Left ventricle myocardium inferior (tissue), 1 donor: Measurements from ENCODE around the gene TNS3. TPM values are rescaled to one million over a fixed set of nuclear protein-coding genes. Genes with fewer than 3 reads are reported as not detected.
A peak's percentile ranks its signal among the peaks of the same experiment; 100 is the strongest.

Experiments used
- DNase-seq: peaks from one replicate; pipeline ENCODE4 v3.0.0-alpha.2; 2020
- H3K27ac ChIP-seq: fragments of 200-600 bp; replicated peaks from 2 replicates; pipeline ENCODE4 v1.8.0; 2021
- H3K27me3 ChIP-seq: fragments of 200-600 bp; 2 replicates; pipeline ENCODE4 v1.8.0; 2021; ENCODE audit warnings: low read depth
- H3K36me3 ChIP-seq: fragments of 200-600 bp; 2 replicates; pipeline ENCODE4 v1.8.0; 2021
- H3K4me1 ChIP-seq: fragments of 200-600 bp; 2 replicates; pipeline ENCODE4 v1.8.0; 2021
- H3K4me3 ChIP-seq: fragments of 200-600 bp; 2 replicates; pipeline ENCODE4 v1.8.0; 2021; ENCODE audit warnings: mild to moderate bottlenecking, moderate library complexity
- H3K9me3 ChIP-seq: fragments of 200-600 bp; replicated peaks from 2 replicates; pipeline ENCODE4 v1.8.0; 2021
- CTCF ChIP-seq: fragments of 200-600 bp; IDR thresholded peaks from 2 replicates; pipeline ENCODE4 v1.8.0; 2021; ENCODE audit warnings: antibody characterized with exemption, mild to moderate bottlenecking, borderline replicate concordance
- intact Hi-C: fragments of 100-400 bp; cut with micrococcal nuclease; formaldehyde crosslinking; loops from one replicate; pipeline ENCODE4 v1.11.0; 2022
- total RNA-seq: library from RNA; stranded (reverse); fragmentation: NEBNext Ultra II Directional; extraction: Animal tissue kit (Norgen Biotek cat#: 25700); gene quantifications from one replicate; pipeline ENCODE4 v1.2.1, GENCODE V29; 2021
- donor health status: DM: no; HTN: yes; CAD: no; lungs with severe emphysema.

TNS3 gene
- total RNA-seq, 1 donor from 2014 or later: 40.6 TPM

- no peak overlapping the region for H3K27ac ChIP-seq
- no peak for DNase-seq
- peaks cover 49% of the 10 kb centered on the region for H3K4me1 ChIP-seq
- H3K9me3 ChIP-seq: no peaks in the 10 kb centered on the region
- no peaks in the 10 kb centered on the region for H3K27me3 ChIP-seq
- no peak for TF ChIP-seq CTCF
- H3K4me3 ChIP-seq: no peak overlapping the region
- intact Hi-C loops: no loop called here
- no peaks in the 10 kb centered on the region for H3K36me3 ChIP-seq
Observed at GRCh38 chr7:47358357-47358756, 223.6 kb downstream of the TNS3 start.

GRCh38 chr7:47357863-47358262, 224.0 kb downstream of the TNS3 start:
- Histone ChIP-seq H3K36me3 (no peaks in the 10 kb centered on the region), H3K4me1 (peaks cover 49% of the 10 kb centered on the region)
- no peak for DNase-seq

GRCh38 chr7:47357361-47357760, 224.6 kb downstream of the TNS3 start:
- no peak for DNase-seq
- no peaks in the 10 kb centered on the region for H3K27me3 ChIP-seq
- no peak overlapping the region for H3K4me3 ChIP-seq
- no peaks in the 10 kb centered on the region for H3K36me3 ChIP-seq
- H3K4me1 ChIP-seq: peaks cover 48% of the 10 kb centered on the region
- H3K27ac ChIP-seq: no peak overlapping the region
- TF ChIP-seq CTCF: no peak
- intact Hi-C loops: no loop called here
- H3K9me3 ChIP-seq: no peaks in the 10 kb centered on the region

More at GRCh38 chr7:47357863-47358262, 224.0 kb downstream of the TNS3 start:
- no peak for TF ChIP-seq CTCF
- Histone ChIP-seq H3K9me3 (no peaks in the 10 kb centered on the region), H3K27ac (no peak overlapping the region), H3K27me3 (no peaks in the 10 kb centered on the region), H3K4me3 (no peak overlapping the region)
- intact Hi-C loops: no loop called here

- no peaks in the 10 kb centered on the region for H3K27me3 ChIP-seq
- no peak for TF ChIP-seq CTCF
- H3K4me3 ChIP-seq: no peak overlapping the region
- intact Hi-C loops: no loop called here
- DNase-seq: no peak
- H3K27ac ChIP-seq: peak overlapping the region; percentile 38
- no peaks in the 10 kb centered on the region for H3K36me3 ChIP-seq
- no peaks in the 10 kb centered on the region for H3K9me3 ChIP-seq
- H3K4me1 ChIP-seq: peaks cover 37% of the 10 kb centered on the region
Observed at GRCh38 chr7:47356261-47356660, 225.7 kb downstream of the TNS3 start.

- no peaks in the 10 kb centered on the region for H3K27me3 ChIP-seq
- H3K9me3 ChIP-seq: no peaks in the 10 kb centered on the region
- peaks cover 31% of the 10 kb centered on the region for H3K4me1 ChIP-seq
- peak overlapping the region; percentile 38 for H3K27ac ChIP-seq
- no peak overlapping the region for H3K4me3 ChIP-seq
- intact Hi-C loops: no loop called here
- no peaks in the 10 kb centered on the region for H3K36me3 ChIP-seq
- DNase-seq: no peak
- no peak for TF ChIP-seq CTCF
Observed at GRCh38 chr7:47355684-47356083, 226.2 kb downstream of the TNS3 start.
